ENCODE results near the gene PGM2.
"Not testable (repeated sequence)": the region's sequence is repeated elsewhere in the genome, so short reads cannot be mapped to it uniquely, and the experiment has no call there.

The PGM2 gene

DNA sequence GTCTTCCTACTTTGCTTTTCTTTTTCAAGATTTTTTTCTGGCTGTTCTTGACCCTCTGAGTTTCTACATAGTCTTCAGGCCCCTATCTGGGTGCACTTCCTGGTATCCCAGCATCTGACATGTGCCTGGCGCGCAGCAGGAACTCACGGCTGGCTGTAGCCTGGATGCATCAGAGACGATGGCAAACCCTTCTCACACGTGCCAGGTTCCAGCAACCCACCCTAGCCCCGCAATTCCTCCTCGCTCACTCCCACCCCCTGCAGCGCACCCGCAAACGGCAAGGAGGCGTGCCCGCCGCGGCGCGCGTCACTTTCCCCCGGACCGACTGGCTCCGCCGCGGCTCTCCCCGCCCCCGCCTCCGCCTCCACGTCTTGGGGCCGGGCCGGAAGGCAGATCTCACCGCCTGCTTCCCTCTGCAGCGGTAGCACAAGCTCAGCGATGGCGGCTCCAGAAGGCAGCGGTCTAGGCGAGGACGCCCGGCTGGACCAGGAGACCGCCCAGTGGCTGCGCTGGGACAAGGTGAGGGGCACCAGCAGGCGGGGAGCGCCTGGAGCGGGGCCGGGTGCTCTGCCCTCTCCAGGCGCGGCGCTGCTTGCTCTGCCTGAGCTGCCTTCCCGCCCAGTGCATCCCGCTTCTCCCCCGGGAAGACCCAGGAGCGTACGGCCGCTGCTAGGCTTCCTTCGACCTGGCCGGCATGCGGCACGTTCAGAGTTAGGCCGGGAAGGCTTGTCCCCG lies at the start of gene PGM2:
Gene PGM2, plus strand, starts transcription at position 392 of the 735 bp plus-strand sequence. Its CDS starts 47 bp downstream, at position 439.
- no peak for DNase-seq (ENCODE audit: low read depth)
- peak within 1 kb of the TSS; percentile 68 for H3K4me3 ChIP-seq (ENCODE audit: low read length)
- TF ChIP-seq, protein P1, sequence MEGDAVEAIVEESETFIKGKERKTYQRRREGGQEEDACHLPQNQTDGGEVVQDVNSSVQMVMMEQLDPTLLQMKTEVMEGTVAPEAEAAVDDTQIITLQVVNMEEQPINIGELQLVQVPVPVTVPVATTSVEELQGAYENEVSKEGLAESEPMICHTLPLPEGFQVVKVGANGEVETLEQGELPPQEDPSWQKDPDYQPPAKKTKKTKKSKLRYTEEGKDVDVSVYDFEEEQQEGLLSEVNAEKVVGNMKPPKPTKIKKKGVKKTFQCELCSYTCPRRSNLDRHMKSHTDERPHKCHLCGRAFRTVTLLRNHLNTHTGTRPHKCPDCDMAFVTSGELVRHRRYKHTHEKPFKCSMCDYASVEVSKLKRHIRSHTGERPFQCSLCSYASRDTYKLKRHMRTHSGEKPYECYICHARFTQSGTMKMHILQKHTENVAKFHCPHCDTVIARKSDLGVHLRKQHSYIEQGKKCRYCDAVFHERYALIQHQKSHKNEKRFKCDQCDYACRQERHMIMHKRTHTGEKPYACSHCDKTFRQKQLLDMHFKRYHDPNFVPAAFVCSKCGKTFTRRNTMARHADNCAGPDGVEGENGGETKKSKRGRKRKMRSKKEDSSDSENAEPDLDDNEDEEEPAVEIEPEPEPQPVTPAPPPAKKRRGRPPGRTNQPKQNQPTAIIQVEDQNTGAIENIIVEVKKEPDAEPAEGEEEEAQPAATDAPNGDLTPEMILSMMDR (conservative IDR thresholded peaks at IDR 0.05; ENCODE audit: low read depth, low read length), result no peak

DNA sequence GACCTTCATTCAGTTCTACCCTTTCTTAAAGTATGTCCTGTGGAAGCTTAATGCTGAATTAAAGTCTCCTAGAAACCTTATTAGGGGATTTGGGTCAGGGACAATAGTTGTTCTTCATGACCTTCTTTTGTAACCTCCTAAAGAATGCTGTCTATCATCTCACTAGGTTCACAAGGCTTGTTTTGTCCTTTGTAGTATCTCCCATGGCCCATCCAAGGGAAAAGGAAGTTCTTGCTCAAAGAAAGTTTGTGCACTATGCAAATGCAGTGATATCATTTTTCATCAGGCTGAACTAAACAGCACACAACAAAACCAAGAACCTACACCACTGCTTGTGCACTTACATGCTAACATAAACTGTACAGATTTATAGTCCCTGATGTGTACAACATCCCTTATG lies 46.6 kb upstream of the PGM2 start:
- TF ChIP-seq, protein P1 (conservative IDR thresholded peaks at IDR 0.05; ENCODE audit: low read depth, low read length), result no peak
- H3K4me3 ChIP-seq (ENCODE audit: low read length), result no peak overlapping the region
- no peak for DNase-seq (ENCODE audit: low read depth)

DNA sequence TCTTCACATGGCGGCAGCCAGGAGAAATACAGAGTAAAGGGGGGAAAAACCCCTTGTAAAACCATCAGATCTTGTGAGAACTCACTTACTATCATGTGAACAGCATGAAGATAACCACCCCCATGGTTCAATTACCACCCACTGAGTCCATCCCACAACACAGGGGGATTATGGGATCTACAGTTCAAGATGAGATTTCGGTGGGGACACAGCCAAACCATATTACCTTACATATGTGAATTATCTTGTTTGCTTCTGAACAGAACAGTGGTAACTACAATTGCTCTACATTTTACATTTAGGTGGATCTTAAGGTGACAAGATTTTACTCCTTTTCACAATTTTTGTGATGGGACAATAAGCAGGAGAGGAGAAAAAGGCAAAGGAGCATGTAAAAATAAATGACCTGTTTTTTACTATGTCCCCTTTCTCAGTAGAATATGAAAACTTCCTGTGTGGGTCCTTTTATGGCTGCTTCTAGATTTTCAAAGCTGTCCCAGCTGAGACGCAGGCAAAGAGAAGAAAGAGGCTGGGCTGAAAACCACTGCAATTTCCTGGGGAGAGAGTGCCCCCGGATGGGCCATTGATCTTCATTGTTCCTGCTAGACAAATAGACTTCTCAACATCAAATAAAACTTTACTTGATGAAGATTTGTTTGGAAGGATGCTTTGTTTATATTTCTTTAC lies 45.9 kb upstream of the PGM2 start:
- TF ChIP-seq, protein P1 (conservative IDR thresholded peaks at IDR 0.05; ENCODE audit: low read depth, low read length), result no peak
- H3K4me3 ChIP-seq (ENCODE audit: low read length), result no peak overlapping the region
- DNase-seq (ENCODE audit: low read depth), result no peak

DNA sequence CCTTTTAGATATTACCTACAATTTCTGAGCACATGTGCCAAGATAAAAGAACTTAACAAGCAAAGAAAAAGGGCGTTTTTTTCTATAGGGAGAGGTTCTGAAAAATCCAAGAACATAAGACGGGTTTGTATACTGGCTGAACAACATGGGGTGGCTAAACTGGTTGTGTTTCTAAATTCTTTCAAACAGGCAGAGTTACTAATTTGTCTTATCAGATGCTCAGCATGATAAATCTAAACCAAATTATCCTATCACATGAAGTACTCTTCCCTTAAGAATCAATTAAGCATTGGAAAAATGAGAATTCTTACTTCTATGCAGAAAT lies 45.4 kb upstream of the PGM2 start:
- no peak for DNase-seq (ENCODE audit: low read depth)
- H3K4me3 ChIP-seq (ENCODE audit: low read length), result no peak overlapping the region
- TF ChIP-seq, protein P1 (conservative IDR thresholded peaks at IDR 0.05; ENCODE audit: low read depth, low read length), result no peak

DNA sequence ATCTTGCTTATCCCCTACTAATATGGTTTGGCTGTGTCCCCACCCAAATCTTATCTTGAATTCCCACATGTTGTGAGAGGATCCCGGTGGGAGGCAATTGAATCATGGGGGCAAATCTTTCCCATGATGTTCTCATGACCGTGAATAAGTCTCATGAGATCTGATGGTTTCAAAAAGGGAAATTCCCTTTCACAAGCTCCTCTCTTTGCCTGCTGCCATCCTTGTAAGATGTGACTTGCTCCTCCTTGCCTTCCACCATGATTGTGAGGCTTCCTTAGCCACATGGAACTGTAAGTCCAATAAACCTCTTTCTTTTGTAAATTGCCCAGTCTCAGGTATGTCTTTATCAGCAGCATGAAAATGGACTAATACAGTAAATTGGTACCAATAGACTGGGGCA lies 40.2 kb upstream of the PGM2 start:
- not testable (repeated sequence) for DNase-seq (ENCODE audit: low read depth); H3K4me3 ChIP-seq (ENCODE audit: low read length)

DNA sequence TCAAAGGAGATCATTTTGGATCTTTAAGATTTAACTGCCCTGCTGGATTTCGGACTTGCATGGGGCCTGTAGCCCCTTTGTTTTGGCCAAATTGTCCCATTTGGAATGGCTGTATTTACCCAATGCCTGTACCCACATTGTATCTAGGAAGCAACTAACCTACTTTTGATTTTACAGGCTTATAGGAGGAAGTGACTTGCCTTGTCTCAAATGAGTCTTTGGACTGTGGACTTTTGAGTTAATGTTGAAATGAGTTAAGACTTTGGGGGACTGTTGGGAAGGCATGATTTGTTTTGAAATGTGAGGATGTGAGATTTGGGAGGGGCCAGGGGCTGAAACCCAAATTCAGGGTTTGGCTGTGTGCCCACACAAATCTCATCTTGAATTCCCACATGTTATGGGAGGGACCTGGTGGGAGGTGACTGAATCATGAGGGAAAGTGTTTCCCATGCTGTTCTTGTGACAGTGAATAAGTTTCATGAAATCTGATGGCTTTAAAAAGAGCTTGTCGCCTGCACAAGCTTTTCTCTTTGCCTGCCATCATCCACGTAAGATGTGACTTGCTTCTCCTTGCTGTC lies 38.5 kb upstream of the PGM2 start:
- not testable (repeated sequence) for DNase-seq (ENCODE audit: low read depth)

DNA sequence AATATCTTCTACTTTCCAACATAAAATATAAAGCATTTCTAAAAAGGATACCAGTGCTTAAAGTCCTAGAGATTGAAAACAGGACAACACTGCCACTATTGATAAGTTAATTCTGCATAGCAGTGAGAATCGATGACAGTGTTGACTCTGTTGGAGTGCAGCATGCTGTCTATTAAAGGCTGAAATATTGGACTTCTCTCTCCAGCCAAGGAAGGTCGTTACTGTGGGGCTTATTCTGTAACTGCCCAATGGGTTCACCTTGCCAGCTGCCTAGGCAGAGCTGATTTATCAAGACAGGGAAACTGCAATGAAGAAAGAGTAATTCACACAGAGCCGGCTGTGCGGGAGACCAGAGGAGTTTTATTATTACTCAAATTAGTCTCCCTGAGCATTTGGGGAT lies 37.7 kb upstream of the PGM2 start:
- DNase-seq (ENCODE audit: low read depth), result no peak
- TF ChIP-seq, protein P1 (conservative IDR thresholded peaks at IDR 0.05; ENCODE audit: low read depth, low read length), result no peak
- no peak overlapping the region for H3K4me3 ChIP-seq (ENCODE audit: low read length)

More for the DNA sequence above, 38.5 kb upstream of the PGM2 start:
- H3K4me3 ChIP-seq (ENCODE audit: low read length), result not testable (repeated sequence)

DNA sequence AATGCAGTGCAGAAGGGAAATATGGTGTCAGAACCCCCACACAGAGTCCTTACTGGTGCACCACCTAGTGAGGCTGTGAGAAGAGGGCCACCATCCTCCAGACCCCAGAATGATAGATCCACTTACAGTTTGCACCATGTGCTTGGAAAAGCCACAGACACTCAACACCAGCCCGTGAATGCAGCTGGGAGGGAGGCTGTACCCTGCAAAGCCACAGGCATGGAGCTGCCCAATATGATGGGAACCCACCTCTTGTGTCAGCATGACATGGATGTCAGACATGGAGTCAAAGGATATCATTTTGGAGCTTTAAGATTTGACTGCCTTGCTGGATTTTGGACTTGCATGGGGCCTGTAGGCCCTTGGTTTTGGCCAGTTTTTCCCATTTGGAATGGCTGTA lies 34.2 kb upstream of the PGM2 start:
- H3K4me3 ChIP-seq (ENCODE audit: low read length), result no peak overlapping the region
- DNase-seq (ENCODE audit: low read depth), result no peak
- TF ChIP-seq, protein P1 (conservative IDR thresholded peaks at IDR 0.05; ENCODE audit: low read depth, low read length), result no peak

Measured in retinal pigment epithelial cell (primary cell).